Testis (tissue), 2 donors: ENCODE measurements around the gene IQCH.

ENCODE experiments used
- CTCF ChIP-seq, 3 experiments: fragments of 450-650 bp in 2 of 3; fragments of 200-600 bp in 1 of 3; sonication (generic) in 1 of 3; IDR thresholded peaks; one replicate each; pipeline ENCODE4 v1.5.1; 2016 to 2019; ENCODE audit warnings: antibody characterized with exemption in 3 of 3, mild to moderate bottlenecking in 2 of 3, moderate library complexity in 1 of 3
- POLR2A ChIP-seq: fragments of 450-650 bp; IDR thresholded peaks from one replicate; pipeline ENCODE4 v1.6.1; 2017; ENCODE audit warnings: antibody characterized with exemption, mild to moderate bottlenecking, moderate library complexity

GRCh38 chr15:67394873-67395639 is 140.5 kb downstream of the IQCH start:
- TF ChIP-seq CTCF (IDR thresholded peaks at IDR 0.05): no peak
- no peak for TF ChIP-seq POLR2A
